ENCODE results near the gene RYR2.

DNA sequence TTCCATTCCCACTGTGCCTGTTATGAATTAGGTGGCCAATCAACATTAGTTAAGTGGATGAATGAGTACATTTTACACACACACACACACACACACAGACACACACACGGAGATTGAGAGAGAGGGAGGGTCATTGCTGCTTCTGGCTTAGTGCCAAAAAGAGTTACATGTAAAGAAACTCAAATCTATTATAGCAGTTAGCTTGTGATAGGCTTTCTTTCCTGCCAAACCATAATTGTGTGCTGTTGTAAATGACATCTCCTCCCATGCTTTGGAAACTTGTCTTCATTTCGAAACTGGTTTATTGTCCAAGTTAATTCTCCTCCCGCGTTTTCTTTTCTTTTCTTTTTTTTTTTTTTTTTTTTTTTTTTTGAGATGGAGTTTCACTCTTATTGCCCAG is 36.3 kb upstream of the RYR2 start:
- TF ChIP-seq, protein P1, sequence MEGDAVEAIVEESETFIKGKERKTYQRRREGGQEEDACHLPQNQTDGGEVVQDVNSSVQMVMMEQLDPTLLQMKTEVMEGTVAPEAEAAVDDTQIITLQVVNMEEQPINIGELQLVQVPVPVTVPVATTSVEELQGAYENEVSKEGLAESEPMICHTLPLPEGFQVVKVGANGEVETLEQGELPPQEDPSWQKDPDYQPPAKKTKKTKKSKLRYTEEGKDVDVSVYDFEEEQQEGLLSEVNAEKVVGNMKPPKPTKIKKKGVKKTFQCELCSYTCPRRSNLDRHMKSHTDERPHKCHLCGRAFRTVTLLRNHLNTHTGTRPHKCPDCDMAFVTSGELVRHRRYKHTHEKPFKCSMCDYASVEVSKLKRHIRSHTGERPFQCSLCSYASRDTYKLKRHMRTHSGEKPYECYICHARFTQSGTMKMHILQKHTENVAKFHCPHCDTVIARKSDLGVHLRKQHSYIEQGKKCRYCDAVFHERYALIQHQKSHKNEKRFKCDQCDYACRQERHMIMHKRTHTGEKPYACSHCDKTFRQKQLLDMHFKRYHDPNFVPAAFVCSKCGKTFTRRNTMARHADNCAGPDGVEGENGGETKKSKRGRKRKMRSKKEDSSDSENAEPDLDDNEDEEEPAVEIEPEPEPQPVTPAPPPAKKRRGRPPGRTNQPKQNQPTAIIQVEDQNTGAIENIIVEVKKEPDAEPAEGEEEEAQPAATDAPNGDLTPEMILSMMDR (IDR thresholded peaks at IDR 0.05; ENCODE audit: low read depth, low read length): no peak
- no peak for TF ChIP-seq EZH2phosphoT487 (IDR thresholded peaks at IDR 0.05; ENCODE audit: low read depth)

Measured in OCI-LY3 (cell line).